Measurements from ENCODE around the gene NHLRC4.

The NHLRC4 gene

DNA sequence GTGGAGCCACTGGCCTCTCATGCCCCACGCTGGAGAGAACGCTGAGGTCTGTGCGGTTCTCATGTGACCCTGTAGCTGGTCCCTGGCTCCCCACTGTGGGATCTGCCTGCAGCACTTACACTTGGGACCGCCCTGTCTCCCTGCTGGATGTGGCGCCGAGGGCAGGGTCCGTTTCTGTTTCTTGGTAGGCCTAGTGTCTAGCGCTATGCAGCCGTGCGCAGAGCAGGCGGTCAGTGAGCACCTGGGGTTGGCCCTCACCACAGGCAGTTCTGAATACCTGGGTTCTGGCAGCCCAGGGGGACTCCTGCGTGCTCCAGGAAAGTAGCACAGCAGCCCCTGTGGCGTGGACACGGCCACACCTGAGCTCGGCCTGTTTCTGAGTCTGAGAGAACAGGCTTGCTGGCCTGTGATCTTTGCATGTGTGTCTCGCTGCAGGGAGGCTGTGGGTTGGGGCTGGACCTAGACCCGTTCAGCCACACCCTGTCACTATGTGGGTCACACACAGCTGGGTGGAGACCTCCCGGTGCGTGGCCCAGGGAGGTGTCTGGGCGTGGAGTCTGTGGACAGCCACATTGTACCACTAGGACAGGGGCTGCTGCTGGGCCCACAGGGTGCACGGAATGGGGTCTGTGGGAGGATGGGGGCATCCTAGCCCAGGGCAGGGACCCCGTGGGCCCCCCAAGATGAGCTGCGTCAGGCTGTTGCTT is 36.5 kb upstream of the NHLRC4 start:
- no peak for DNase-seq (ENCODE audit: low spot score)

DNA sequence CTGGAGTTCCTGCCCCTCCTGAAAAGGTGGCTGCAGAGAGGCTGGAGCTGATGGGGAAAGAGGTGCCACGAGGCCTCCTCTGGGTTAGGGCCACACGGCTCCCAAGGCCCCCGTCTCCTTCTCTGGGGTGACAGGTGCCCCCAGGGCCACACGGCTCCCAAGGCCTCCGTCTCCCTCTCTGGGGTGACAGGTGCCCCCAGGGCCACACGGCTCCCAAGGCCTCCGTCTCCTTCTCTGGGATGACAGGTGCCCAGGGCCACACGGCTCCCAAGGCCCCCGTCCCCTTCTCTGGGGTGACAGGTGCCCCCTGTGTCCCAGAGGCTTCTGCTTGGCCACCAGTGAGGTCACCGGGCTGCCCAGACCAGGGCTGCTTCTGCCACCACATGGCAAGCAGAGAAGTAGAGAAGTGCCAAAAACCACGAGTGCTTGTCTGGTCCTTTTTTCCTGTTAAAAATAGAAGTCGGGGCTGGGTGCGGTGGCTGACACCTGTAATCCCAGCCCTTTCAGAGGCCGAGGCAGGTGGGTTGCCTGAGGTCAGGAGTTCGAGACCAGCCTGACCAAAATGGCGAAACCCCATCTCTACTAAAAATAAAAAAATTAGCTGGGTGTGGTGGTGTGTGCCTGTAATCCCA is 35.2 kb upstream of the NHLRC4 start:
- DNase-seq (ENCODE audit: low spot score), result no peak

DNA sequence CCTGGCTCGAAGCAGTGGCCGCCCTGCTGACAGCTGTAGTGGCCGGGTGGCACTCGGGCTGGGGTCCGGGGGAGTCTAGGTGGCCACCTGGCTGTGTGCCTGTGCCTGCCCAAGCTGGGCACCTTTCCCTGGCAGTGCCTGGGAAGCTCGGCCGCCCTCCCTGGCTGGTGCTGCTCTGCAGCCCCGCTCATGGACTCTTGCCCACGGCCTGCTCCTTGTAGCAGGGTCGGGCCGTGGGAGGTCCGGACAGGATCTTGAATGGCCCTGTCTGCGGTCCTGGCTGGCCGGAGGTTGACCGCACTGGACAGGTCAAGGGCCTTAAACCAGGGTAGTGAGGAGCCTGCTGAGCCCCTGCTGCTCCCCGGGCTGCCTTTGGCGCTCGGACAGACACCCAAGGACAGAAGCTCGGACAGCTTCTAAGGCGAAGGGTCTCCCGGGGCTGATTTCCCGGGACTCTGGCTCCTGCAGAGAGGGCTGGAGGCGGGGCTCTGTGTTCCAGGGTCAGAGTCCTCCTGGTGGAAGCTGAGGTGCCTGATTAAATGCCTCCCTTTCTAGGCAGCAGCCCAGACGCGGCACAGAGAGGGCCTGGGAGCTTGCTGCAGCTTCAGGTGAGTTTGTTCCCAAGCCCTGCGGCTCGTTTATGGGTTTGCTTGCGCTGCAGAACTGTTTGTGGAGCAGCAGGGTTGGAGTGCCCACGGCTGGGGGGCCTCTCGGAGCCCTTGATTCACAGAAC is 33.2 kb upstream of the NHLRC4 start:
- DNase-seq (ENCODE audit: low spot score), result no peak

GRCh38 chr16:534135-534534 is 32.7 kb upstream of the NHLRC4 start:
- no peak for DNase-seq (ENCODE audit: low spot score)

DNA sequence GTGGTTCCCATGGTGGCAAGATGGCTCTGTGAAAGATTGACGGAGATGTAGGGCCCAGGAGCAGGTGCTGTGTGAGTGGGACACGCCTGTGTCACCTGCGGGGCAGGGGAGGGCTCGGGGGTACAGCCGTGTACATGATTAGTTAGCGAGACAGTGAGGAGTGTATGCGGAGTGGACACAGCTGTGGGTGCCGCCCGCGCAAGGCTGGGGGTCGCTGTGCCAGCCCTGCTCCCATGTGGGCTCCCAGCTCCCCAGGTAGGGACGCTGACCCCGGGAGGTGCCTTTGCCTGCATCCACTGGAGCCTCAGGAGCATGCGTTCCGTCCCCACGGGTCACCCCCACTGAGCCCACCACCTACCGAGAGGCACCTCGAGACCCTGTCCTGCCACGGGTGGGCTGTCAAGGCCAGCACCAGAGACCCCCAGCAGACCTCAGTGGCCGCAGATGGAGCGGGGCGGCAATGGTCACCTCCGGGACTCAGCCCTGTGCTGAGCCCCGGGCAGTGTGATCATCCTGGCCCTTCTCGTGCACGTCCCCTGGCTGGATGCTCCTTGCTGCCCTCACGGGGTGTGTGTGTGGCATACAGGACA is 31.9 kb upstream of the NHLRC4 start:
- no peak for DNase-seq (ENCODE audit: low spot score)

DNA sequence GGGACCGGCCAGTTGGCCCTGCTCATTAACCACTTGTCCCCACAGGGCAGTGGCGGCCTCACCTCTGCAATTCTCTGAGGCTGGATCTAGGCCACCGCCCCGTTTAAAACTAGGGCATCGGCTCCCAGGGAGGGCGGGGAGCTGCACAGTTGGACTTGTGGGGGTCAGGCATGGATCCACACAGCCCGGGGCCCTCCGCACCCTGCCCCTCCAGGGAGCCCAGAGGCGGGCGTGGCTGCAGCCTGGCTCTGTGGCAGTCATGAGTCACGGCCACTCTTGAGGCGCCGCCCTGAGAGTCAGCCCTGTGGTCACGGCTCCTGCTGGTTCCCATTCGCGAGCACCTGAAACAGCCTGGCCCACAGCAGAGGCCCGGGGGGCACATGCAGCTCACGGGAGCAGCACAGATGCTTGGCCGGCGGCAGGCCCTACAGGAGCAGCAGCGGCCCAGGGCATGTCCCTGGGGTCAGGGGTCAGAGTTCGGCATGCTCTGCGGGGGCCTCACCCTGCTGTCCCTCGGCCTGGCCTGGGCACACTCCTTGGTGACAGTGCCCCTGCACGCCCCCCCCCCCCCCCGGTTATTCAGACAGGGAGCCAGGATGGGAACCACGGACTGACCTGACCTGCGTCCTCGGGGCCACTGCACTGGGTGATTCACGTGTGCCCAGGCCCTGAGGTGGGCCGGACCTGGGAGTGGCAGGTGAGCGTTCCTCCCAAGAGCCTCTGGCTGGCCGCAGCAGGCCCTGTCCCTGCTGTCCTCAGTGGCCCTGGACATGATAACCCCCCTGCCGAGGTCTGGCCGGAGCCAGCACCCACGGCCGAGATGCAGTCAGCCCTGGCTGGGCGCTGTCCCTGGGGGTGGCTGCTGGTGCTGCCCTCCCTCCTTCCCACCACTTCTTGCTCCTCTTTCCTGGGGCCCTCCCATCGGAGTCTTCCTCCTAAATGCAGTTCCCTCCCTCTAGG is 31.1 kb upstream of the NHLRC4 start:
- DNase-seq (ENCODE audit: low spot score), result no peak

DNA sequence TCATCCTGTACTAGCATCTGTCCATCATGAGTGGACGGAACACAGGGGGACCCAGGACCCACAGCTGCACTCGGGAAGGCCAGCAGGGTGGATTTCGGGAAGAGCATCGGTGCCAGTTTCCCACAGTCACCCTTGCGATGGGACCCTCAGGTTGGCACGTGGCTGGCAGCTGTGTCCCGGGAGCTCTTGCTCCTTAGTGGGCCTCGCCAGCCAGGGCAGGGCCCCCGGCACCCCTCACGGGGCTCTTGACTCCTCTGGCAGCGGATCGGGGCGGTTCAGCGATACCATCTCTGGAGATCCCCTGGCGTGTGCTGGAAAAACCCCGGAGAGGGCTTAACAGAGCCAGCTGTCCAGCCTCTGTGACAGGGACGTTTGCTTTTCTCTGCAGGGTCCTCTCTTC is 30.1 kb upstream of the NHLRC4 start:
- no peak for DNase-seq (ENCODE audit: low spot score)

- no peak for DNase-seq (ENCODE audit: low spot score)
Measured at GRCh38 chr16:537415-538335, 29.1 kb upstream of the NHLRC4 start.

GRCh38 chr16:539901-540530 is 26.8 kb upstream of the NHLRC4 start:
- DNase-seq (ENCODE audit: low spot score), result no peak

- no peak for DNase-seq (ENCODE audit: low spot score)
Measured at GRCh38 chr16:540645-541340, 26.0 kb upstream of the NHLRC4 start.

- no peak for DNase-seq (ENCODE audit: low spot score)
Measured at GRCh38 chr16:543301-544164, 23.3 kb upstream of the NHLRC4 start.

GRCh38 chr16:544517-544916 is 22.3 kb upstream of the NHLRC4 start:
- no peak for DNase-seq (ENCODE audit: low spot score)

DNA sequence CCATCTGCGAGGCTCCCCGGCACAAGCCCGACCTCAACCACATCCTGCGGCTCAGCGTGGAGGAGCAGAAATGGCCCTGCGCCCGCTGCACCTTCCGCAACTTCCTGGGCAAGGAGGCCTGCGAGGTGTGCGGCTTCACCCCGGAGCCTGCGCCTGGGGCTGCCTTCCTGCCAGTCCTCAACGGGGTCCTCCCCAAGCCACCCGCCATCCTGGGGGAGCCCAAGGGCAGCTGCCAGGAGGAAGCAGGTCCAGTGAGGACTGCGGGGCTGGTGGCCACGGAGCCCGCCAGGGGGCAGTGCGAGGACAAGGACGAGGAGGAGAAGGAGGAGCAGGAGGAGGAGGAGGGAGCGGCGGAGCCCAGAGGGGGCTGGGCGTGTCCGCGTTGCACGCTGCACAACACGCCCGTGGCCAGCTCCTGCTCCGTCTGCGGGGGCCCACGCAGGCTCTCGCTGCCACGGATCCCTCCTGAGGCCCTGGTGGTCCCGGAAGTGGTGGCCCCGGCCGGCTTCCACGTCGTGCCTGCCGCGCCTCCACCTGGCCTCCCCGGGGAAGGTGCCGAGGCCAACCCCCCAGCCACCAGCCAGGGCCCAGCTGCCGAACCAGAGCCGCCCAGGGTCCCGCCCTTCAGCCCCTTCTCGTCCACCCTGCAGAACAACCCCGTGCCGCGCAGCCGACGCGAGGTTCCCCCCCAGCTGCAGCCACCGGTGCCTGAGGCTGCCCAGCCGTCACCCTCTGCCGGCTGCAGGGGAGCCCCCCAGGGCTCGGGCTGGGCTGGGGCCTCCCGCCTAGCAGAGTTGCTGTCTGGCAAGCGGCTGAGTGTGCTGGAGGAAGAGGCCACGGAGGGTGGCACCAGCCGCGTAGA is 19.7 kb upstream of the NHLRC4 start:
- DNase-seq (ENCODE audit: low spot score), result no peak

- DNase-seq (ENCODE audit: low spot score), result no peak
Measured at GRCh38 chr16:548586-548985, 18.2 kb upstream of the NHLRC4 start.

GRCh38 chr16:549544-550263 is 17.1 kb upstream of the NHLRC4 start:
- no peak for DNase-seq (ENCODE audit: low spot score)

DNA sequence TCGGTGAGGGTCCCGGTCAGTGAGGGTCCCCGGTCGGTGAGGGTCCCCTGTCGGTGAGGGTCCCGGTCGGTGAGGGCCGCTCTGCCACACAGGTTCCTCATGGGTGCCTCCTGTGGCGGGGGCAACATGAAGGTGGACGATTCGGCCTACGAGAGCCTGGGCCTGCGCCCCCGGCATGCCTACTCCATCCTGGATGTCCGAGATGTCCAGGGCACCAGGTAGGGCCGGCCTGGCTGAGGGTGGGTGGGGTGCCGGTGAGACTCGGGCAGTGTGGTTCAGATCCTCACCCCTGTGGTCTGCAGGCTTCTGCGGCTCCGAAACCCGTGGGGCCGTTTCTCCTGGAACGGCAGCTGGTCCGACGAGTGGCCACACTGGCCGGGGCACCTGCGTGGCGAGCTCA is 15.6 kb upstream of the NHLRC4 start:
- DNase-seq (ENCODE audit: low spot score), result no peak

GRCh38 chr16:552171-552570 is 14.6 kb upstream of the NHLRC4 start:
- no peak for DNase-seq (ENCODE audit: low spot score)

Measured in globus pallidus (tissue), 1 donor.